ENCODE data around the gene ZNF358. TPM values are rescaled to one million over a fixed set of nuclear protein-coding genes. Genes with fewer than 3 reads are reported as not detected.

The ZNF358 gene
- total RNA-seq, 1 experiment from 2014 or later: 17.7 TPM

DNA sequence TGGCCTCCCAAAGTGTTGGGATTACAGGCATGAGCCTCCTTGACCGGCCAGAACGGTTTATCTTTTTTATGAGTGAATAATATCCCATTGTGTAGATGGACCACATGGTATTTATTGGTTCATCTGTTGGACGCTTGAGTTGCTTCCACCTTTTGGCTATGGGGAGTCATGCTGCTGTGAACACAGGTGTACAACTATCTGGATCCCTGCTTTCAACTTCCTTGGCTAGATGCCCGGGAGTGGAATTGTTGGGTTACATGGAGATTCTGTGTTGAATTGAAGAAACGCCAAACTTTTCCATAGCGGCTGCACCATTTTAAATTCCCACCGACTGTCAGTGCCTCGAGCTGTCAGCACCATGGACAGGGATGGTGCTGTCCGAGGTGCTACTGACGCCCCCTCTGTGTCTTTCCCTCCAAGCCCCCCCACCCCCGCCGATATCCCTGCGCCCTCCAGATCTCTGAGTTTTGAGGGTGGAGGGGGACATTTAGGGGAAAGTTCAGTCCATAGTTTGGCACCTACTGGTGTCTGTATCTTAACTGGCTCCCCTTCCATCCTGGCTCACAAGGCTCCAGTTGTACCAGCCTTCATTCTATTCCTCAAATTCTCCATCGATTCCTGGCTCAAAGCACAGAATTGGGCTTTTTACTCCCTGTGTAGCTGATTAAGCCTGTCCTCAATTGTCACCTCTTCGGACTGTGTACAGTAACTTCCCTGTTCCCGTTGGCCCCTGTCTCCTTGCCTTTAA lies 46.9 kb downstream of the ZNF358 start:
- DNase-seq (ENCODE audit: low read depth, low spot score): no peak
- in situ Hi-C loops (cut with HindIII; ENCODE audit: low pct_unique_long_range_greater_than_20kb, low sequenced_read_pairs): no loop called here

DNA sequence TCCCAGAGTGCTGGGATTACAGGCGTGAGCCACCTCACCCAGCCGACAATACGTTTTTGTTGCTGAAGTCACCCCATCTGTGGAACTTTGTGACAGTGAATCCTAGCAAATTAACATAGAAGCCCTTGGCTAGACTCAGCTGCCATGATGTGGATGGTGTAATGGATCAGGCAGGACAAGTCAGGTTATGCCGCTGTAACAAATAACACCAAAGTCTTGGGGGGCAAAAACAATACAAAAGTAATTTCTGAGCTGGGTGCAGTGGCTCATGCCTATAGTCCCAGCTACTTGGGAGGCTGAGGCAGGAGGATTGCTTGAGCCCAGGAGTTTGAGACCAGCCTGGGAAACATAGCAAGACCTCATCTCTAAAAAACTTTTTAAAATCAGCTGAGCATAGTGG lies 49.0 kb downstream of the ZNF358 start:
- no peak for DNase-seq (ENCODE audit: low read depth, low spot score)
- in situ Hi-C loops (cut with HindIII; ENCODE audit: low pct_unique_long_range_greater_than_20kb, low sequenced_read_pairs): no loop called here

DNA sequence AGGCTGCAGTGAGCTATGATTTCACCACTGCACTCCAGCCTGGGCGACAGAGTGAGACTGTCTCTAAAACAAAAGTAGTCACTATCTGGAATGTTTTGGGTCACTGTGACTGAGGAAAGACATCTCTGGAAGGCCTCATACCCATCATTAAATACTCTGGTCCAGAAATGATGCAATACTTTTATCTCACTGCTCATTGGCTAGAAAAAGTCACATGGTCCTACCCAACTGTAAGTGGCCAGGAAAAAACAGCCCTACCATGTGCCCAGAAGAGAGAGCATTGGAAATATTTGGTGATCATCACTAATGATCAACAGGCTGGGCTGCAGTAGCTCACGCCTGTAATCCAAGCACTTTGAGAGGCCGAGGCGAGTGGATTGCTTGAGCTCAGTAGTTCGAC lies 49.4 kb downstream of the ZNF358 start:
- no peak for DNase-seq (ENCODE audit: low read depth, low spot score)
- in situ Hi-C loops (cut with HindIII; ENCODE audit: low pct_unique_long_range_greater_than_20kb, low sequenced_read_pairs): no loop called here

Small RNAs within 50 kb of the gene (small RNA-seq; reads per million reads assigned to genes)
- gene AC008878.2: 0 reads per million in 2 experiments

Other genes with a start within 250 kb of the ZNF358 start
- 10.7 and 11.3 TPM in 2 replicates for gene INSR, start 221.7 kb upstream of the ZNF358 start, total RNA-seq (2014; rRNA removed; shearing (Covaris generic))
- 19.9 and 20.1 TPM in 2 replicates for gene ARHGEF18, start 167.2 kb upstream of the ZNF358 start, total RNA-seq (2014; rRNA removed; shearing (Covaris generic))
- gene PEX11G, start 27.1 kb upstream of the ZNF358 start, total RNA-seq (2014; rRNA removed; shearing (Covaris generic)): 1.1 and 1.2 TPM in 2 replicates
- 9.5 and 10.0 TPM in 2 replicates for gene MCOLN1, start 6.5 kb downstream of the ZNF358 start, total RNA-seq (2014; rRNA removed; shearing (Covaris generic))
- 35.9 and 40.0 TPM in 2 replicates for gene PNPLA6, start 19.6 kb downstream of the ZNF358 start, total RNA-seq (2014; rRNA removed; shearing (Covaris generic))
- 0.24 and 0.48 TPM in 2 replicates for gene CAMSAP3, start 79.8 kb downstream of the ZNF358 start, total RNA-seq (2014; rRNA removed; shearing (Covaris generic))
- gene XAB2, start 113.4 kb downstream of the ZNF358 start, total RNA-seq (2014; rRNA removed; shearing (Covaris generic)): 21.5 and 25.1 TPM in 2 replicates
- gene PET100, start 113.7 kb downstream of the ZNF358 start, total RNA-seq (2014; rRNA removed; shearing (Covaris generic)): 29.4 and 31.8 TPM in 2 replicates
- not detected in 2 replicates for gene PCP2, start 117.6 kb downstream of the ZNF358 start, total RNA-seq (2014; rRNA removed; shearing (Covaris generic))
- gene STXBP2, start 121.0 kb downstream of the ZNF358 start, total RNA-seq (2014; rRNA removed; shearing (Covaris generic)): 1.0 and 1.3 TPM in 2 replicates
- not detected in 2 replicates for gene RETN, start 152.9 kb downstream of the ZNF358 start, total RNA-seq (2014; rRNA removed; shearing (Covaris generic))
- not detected in 2 replicates for gene MCEMP1, start 161.0 kb downstream of the ZNF358 start, total RNA-seq (2014; rRNA removed; shearing (Covaris generic))
- gene TRAPPC5, start 164.7 kb downstream of the ZNF358 start, total RNA-seq (2014; rRNA removed; shearing (Covaris generic)): 37.5 and 54.0 TPM in 2 replicates
- not detected in 2 replicates for gene FCER2, start 186.0 kb downstream of the ZNF358 start, total RNA-seq (2014; rRNA removed; shearing (Covaris generic))
- not detected in 2 replicates for gene CLEC4G, start 216.0 kb downstream of the ZNF358 start, total RNA-seq (2014; rRNA removed; shearing (Covaris generic))
- not detected in 2 replicates for gene CD209, start 231.4 kb downstream of the ZNF358 start, total RNA-seq (2014; rRNA removed; shearing (Covaris generic))
- gene CLEC4M, start 247.1 kb downstream of the ZNF358 start, total RNA-seq (2014; rRNA removed; shearing (Covaris generic)): not detected in 2 replicates

All from SK-MEL-5 (cell line).